ENCODE measurements around the gene RNF186.
"Not testable (repeated sequence)": the region's sequence is repeated elsewhere in the genome, so short reads cannot be mapped to it uniquely, and the experiment has no call there.

The RNF186 gene

GRCh38 chr1:19814681-19815503 is at the start of gene RNF186:
Gene RNF186 (minus strand): TSS chr1:19815283. CDS start chr1:19815101, 182 bp downstream.
- no peak for DNase-seq (ENCODE audit: low read depth in 2 of 2)

GRCh38 chr1:19864570-19865160 is 49.6 kb upstream of the RNF186 start:
- no peak for DNase-seq (ENCODE audit: low read depth in 2 of 2)

- DNase-seq (ENCODE audit: low read depth in 2 of 2) = no peak
Measured at GRCh38 chr1:19862944-19863343, 47.9 kb upstream of the RNF186 start.

GRCh38 chr1:19861842-19862530 is 46.9 kb upstream of the RNF186 start:
- no peak for DNase-seq (ENCODE audit: low read depth in 2 of 2)

- no peak for DNase-seq (ENCODE audit: low read depth in 2 of 2)
Measured at GRCh38 chr1:19861034-19861433, 46.0 kb upstream of the RNF186 start.

GRCh38 chr1:19860418-19860817 is 45.3 kb upstream of the RNF186 start:
- DNase-seq (ENCODE audit: low read depth in 2 of 2) = no peak

- no peak for DNase-seq (ENCODE audit: low read depth in 2 of 2)
Measured at GRCh38 chr1:19859876-19860275, 44.8 kb upstream of the RNF186 start.

- no peak for DNase-seq (ENCODE audit: low read depth in 2 of 2)
Measured at GRCh38 chr1:19858893-19859292, 43.8 kb upstream of the RNF186 start.

- DNase-seq (ENCODE audit: low read depth in 2 of 2) = no peak
Measured at GRCh38 chr1:19854866-19855265, 39.8 kb upstream of the RNF186 start.

- no peak for DNase-seq (ENCODE audit: low read depth in 2 of 2)
Measured at GRCh38 chr1:19852036-19852435, 37.0 kb upstream of the RNF186 start.

- DNase-seq (ENCODE audit: low read depth in 2 of 2) = no peak
Measured at GRCh38 chr1:19850214-19850613, 35.1 kb upstream of the RNF186 start.

- not testable (repeated sequence) for DNase-seq (ENCODE audit: low read depth in 2 of 2)
Measured at GRCh38 chr1:19849307-19849706, 34.2 kb upstream of the RNF186 start.

- DNase-seq (ENCODE audit: low read depth in 2 of 2) = not testable (repeated sequence)
Measured at GRCh38 chr1:19847334-19847733, 32.3 kb upstream of the RNF186 start.

GRCh38 chr1:19846338-19846737 is 31.3 kb upstream of the RNF186 start:
- no peak for DNase-seq (ENCODE audit: low read depth in 2 of 2)

- DNase-seq (ENCODE audit: low read depth in 2 of 2) = no peak
Measured at GRCh38 chr1:19845555-19845954, 30.5 kb upstream of the RNF186 start.

GRCh38 chr1:19844731-19845495 is 29.8 kb upstream of the RNF186 start:
- no peak for DNase-seq (ENCODE audit: low read depth in 2 of 2)

GRCh38 chr1:19840228-19840627 is 25.1 kb upstream of the RNF186 start:
- no peak for DNase-seq (ENCODE audit: low read depth in 2 of 2)

- DNase-seq (ENCODE audit: low read depth in 2 of 2) = no peak
Measured at GRCh38 chr1:19837866-19838265, 22.8 kb upstream of the RNF186 start.

- DNase-seq (ENCODE audit: low read depth in 2 of 2) = no peak
Measured at GRCh38 chr1:19835578-19835977, 20.5 kb upstream of the RNF186 start.

- no peak for DNase-seq (ENCODE audit: low read depth in 2 of 2)
Measured at GRCh38 chr1:19831441-19831840, 16.4 kb upstream of the RNF186 start.

GRCh38 chr1:19828546-19828945 is 13.5 kb upstream of the RNF186 start:
- no peak for DNase-seq (ENCODE audit: low read depth in 2 of 2)

- no peak for DNase-seq (ENCODE audit: low read depth in 2 of 2)
Measured at GRCh38 chr1:19825298-19825697, 10.2 kb upstream of the RNF186 start.
